ENCODE results near the gene DUSP21.

DNA sequence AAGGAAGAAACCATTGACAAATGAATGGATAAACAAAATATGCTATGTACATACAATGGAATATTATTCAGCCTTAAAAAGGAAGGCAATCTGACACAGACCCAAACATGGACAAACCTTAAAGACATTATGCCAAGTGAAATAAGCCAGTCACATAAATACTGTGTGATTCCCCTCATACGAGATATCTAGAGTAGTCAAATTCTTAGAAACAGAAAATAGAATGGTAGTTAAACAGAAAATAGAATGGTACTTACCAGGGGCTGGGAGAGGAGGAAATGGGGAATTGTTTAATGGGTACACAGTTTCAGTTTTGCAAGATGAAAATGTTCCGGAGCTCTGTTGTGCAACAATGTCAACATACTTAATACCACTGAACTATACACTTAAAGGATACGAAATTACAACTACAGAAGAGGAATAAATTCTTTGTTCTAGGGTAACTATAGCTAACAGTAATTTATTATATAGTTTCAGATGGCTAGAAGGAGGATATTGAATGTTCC lies 47.8 kb upstream of the DUSP21 start:
- TF ChIP-seq, protein P1, sequence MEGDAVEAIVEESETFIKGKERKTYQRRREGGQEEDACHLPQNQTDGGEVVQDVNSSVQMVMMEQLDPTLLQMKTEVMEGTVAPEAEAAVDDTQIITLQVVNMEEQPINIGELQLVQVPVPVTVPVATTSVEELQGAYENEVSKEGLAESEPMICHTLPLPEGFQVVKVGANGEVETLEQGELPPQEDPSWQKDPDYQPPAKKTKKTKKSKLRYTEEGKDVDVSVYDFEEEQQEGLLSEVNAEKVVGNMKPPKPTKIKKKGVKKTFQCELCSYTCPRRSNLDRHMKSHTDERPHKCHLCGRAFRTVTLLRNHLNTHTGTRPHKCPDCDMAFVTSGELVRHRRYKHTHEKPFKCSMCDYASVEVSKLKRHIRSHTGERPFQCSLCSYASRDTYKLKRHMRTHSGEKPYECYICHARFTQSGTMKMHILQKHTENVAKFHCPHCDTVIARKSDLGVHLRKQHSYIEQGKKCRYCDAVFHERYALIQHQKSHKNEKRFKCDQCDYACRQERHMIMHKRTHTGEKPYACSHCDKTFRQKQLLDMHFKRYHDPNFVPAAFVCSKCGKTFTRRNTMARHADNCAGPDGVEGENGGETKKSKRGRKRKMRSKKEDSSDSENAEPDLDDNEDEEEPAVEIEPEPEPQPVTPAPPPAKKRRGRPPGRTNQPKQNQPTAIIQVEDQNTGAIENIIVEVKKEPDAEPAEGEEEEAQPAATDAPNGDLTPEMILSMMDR (IDR thresholded peaks at IDR 0.05 in 2 of 3, conservative IDR thresholded peaks at IDR 0.05 in 1 of 3; ENCODE audit: borderline replicate concordance in 1 of 3, insufficient read depth in 1 of 3, low read depth in 2 of 3, low read length in 2 of 3), result no peak
- TF ChIP-seq FOSL1 (IDR thresholded peaks at IDR 0.05; ENCODE audit: low read depth), result no peak
- TF ChIP-seq POLR2A (IDR thresholded peaks at IDR 0.05; ENCODE audit: borderline replicate concordance, extremely low read depth, insufficient read depth, insufficient read length), result no peak
- no peak for TF ChIP-seq SRF (IDR thresholded peaks at IDR 0.05; ENCODE audit: low read depth)

All from HCT116 (cell line).